ENCODE data around the gene KNTC1. TPM values are rescaled to one million over a fixed set of nuclear protein-coding genes. Genes with fewer than 3 reads are reported as not detected.

The KNTC1 gene
- total RNA-seq, 1 experiment from 2014 or later = 111 TPM

- ChIA-PET CTCF (no interaction called here), POLR2A (ENCODE audit: low non-redundant PET) (no interaction called here)
- Histone ChIP-seq H3K4me1 (ENCODE audit: insufficient read depth, low read length, poor library complexity, severe bottlenecking) (no peaks in the 10 kb centered on the region), H3K36me3 (ENCODE audit: insufficient read depth, low read length, poor library complexity, severe bottlenecking) (peaks cover 74% of the 10 kb centered on the region), H3K27me3 (replicated peaks; ENCODE audit: insufficient read depth, low read depth, low read length, poor library complexity) (no peaks in the 10 kb centered on the region), H3K27ac (ENCODE audit: low read depth, low read length, poor library complexity, severe bottlenecking) (no peak overlapping the region), H3K9me3 (ENCODE audit: low read depth, low read length, poor library complexity, severe bottlenecking) (no peaks in the 10 kb centered on the region), H3K4me3 (ENCODE audit: low read depth, low read length, poor library complexity, severe bottlenecking) (no peak overlapping the region)
- TF ChIP-seq EZH2 (IDR thresholded peaks at IDR 0.05; ENCODE audit: borderline replicate concordance, low read depth, low read length, poor library complexity, severe bottlenecking) = no peak
- no peak for TF ChIP-seq CTCF (conservative IDR thresholded peaks at IDR 0.05; ENCODE audit: low read depth, low read length)
- no TSS peak for BruUV-seq (replicated peaks)
- intact Hi-C loops (cut with micrococcal nuclease; ENCODE audit: unreplicated experiment) = no loop called here
- DNase-seq (ENCODE audit: low spot score) = no peak
Observed at GRCh38 chr12:122604993-122605392, 77.9 kb downstream of the KNTC1 start.

GRCh38 chr12:122609732-122610131 is 82.7 kb downstream of the KNTC1 start:
- Histone ChIP-seq H3K4me1 (ENCODE audit: insufficient read depth, low read length, poor library complexity, severe bottlenecking) (no peaks in the 10 kb centered on the region), H3K9me3 (ENCODE audit: low read depth, low read length, poor library complexity, severe bottlenecking) (no peaks in the 10 kb centered on the region), H3K27ac (ENCODE audit: low read depth, low read length, poor library complexity, severe bottlenecking) (no peak overlapping the region), H3K4me3 (ENCODE audit: low read depth, low read length, poor library complexity, severe bottlenecking) (no peak overlapping the region), H3K36me3 (ENCODE audit: insufficient read depth, low read length, poor library complexity, severe bottlenecking) (peaks cover 84% of the 10 kb centered on the region), H3K27me3 (replicated peaks; ENCODE audit: insufficient read depth, low read depth, low read length, poor library complexity) (no peaks in the 10 kb centered on the region)
- BruUV-seq (replicated peaks) = no TSS peak
- ChIA-PET POLR2A (ENCODE audit: low non-redundant PET) (no interaction called here), CTCF (no interaction called here)
- intact Hi-C loops (cut with micrococcal nuclease; ENCODE audit: unreplicated experiment) = no loop called here
- TF ChIP-seq EZH2 (IDR thresholded peaks at IDR 0.05; ENCODE audit: borderline replicate concordance, low read depth, low read length, poor library complexity, severe bottlenecking) = no peak
- DNase-seq (ENCODE audit: low spot score) = no peak

- TF ChIP-seq EZH2 (IDR thresholded peaks at IDR 0.05; ENCODE audit: borderline replicate concordance, low read depth, low read length, poor library complexity, severe bottlenecking) (no peak), CTCF (conservative IDR thresholded peaks at IDR 0.05; ENCODE audit: low read depth, low read length) (no peak)
- Histone ChIP-seq H3K36me3 (ENCODE audit: insufficient read depth, low read length, poor library complexity, severe bottlenecking) (peaks cover 84% of the 10 kb centered on the region), H3K27ac (ENCODE audit: low read depth, low read length, poor library complexity, severe bottlenecking) (no peak overlapping the region), H3K9me3 (ENCODE audit: low read depth, low read length, poor library complexity, severe bottlenecking) (no peaks in the 10 kb centered on the region), H3K27me3 (replicated peaks; ENCODE audit: insufficient read depth, low read depth, low read length, poor library complexity) (no peaks in the 10 kb centered on the region), H3K4me1 (ENCODE audit: insufficient read depth, low read length, poor library complexity, severe bottlenecking) (no peaks in the 10 kb centered on the region), H3K4me3 (ENCODE audit: low read depth, low read length, poor library complexity, severe bottlenecking) (no peak overlapping the region)
- ChIA-PET POLR2A (ENCODE audit: low non-redundant PET) (no interaction called here), CTCF (no interaction called here)
- DNase-seq (ENCODE audit: low spot score) = no peak
- intact Hi-C loops (cut with micrococcal nuclease; ENCODE audit: unreplicated experiment) = no loop called here
- no TSS peak for BruUV-seq (replicated peaks)
Observed at GRCh38 chr12:122610207-122610606, 83.2 kb downstream of the KNTC1 start.

GRCh38 chr12:122610911-122611310 is 83.9 kb downstream of the KNTC1 start:
- Histone ChIP-seq H3K36me3 (ENCODE audit: insufficient read depth, low read length, poor library complexity, severe bottlenecking) (peaks cover 83% of the 10 kb centered on the region), H3K9me3 (ENCODE audit: low read depth, low read length, poor library complexity, severe bottlenecking) (no peaks in the 10 kb centered on the region), H3K4me1 (ENCODE audit: insufficient read depth, low read length, poor library complexity, severe bottlenecking) (no peaks in the 10 kb centered on the region), H3K27me3 (replicated peaks; ENCODE audit: insufficient read depth, low read depth, low read length, poor library complexity) (no peaks in the 10 kb centered on the region), H3K4me3 (ENCODE audit: low read depth, low read length, poor library complexity, severe bottlenecking) (no peak overlapping the region), H3K27ac (ENCODE audit: low read depth, low read length, poor library complexity, severe bottlenecking) (no peak overlapping the region)
- CTCF ChIA-PET = no interaction called here
- DNase-seq (ENCODE audit: low spot score) = no peak
- no peak for TF ChIP-seq EZH2 (IDR thresholded peaks at IDR 0.05; ENCODE audit: borderline replicate concordance, low read depth, low read length, poor library complexity, severe bottlenecking)
- no peak for TF ChIP-seq CTCF (conservative IDR thresholded peaks at IDR 0.05; ENCODE audit: low read depth, low read length)
- BruUV-seq (replicated peaks) = no TSS peak
- intact Hi-C loops (cut with micrococcal nuclease; ENCODE audit: unreplicated experiment) = no loop called here
- POLR2A ChIA-PET (ENCODE audit: low non-redundant PET) = no interaction called here
